RPMI7951 (cell line): Measurements from ENCODE around the gene GIPC2. TPM values are rescaled to one million over a fixed set of nuclear protein-coding genes. Genes with fewer than 3 reads are reported as not detected.
"Not testable (repeated sequence)": the region's sequence is repeated elsewhere in the genome, so short reads cannot be mapped to it uniquely, and the experiment has no call there.

Source experiments
- DNase-seq: peaks from one replicate; pipeline ENCODE4 v3.0.0-alpha.2; 2012; ENCODE audit warnings: low read depth
- total RNA-seq: library from RNA; depleted of rRNA; stranded (reverse); fragments of >200 nt; shearing (Covaris generic); gene quantifications from 2 replicates; pipeline ENCODE4 v1.2.3, GENCODE V29; 2014; rRNA removed

The GIPC2 gene
- under 0.01 and 0.10 TPM in 2 replicates for total RNA-seq

GRCh38 chr1:78045926-78046778, at the start of gene GIPC2:
Gene GIPC2, plus strand, starts transcription at chr1:78045966. Its CDS starts 129 bp downstream, at chr1:78046095.
- DNase-seq, result peak; percentile 33

- DNase-seq, result no peak
Measured at GRCh38 chr1:77996734-77997133, 49.0 kb upstream of the GIPC2 start.

- not testable (repeated sequence) for DNase-seq
Measured at GRCh38 chr1:78000536-78000935, 45.2 kb upstream of the GIPC2 start.

- DNase-seq, result peak; percentile 20
Measured at GRCh38 chr1:78003070-78003746, 42.6 kb upstream of the GIPC2 start.

- DNase-seq, result peak; percentile 89
Measured at GRCh38 chr1:78003882-78004718, 41.7 kb upstream of the GIPC2 start.

GRCh38 chr1:78004719-78005447, 40.9 kb upstream of the GIPC2 start, which contains the start of gene DNAJB4:
Gene DNAJB4, plus strand, starts transcription at chr1:78004939. Its CDS starts 172 bp downstream, at chr1:78005111.
- DNase-seq, result peak; percentile 98

- DNase-seq, result no peak
Measured at GRCh38 chr1:78005448-78005722, 40.4 kb upstream of the GIPC2 start.

- peak; percentile 80 for DNase-seq
Measured at GRCh38 chr1:78005755-78006154, 40.0 kb upstream of the GIPC2 start.

- DNase-seq, result no peak
Measured at GRCh38 chr1:78006521-78006920, 39.2 kb upstream of the GIPC2 start.

- no peak for DNase-seq
Measured at GRCh38 chr1:78007677-78008341, 38.0 kb upstream of the GIPC2 start.

GRCh38 chr1:78009276-78009675, 36.5 kb upstream of the GIPC2 start:
- no peak for DNase-seq

GRCh38 chr1:78009836-78010235, 35.9 kb upstream of the GIPC2 start:
- peak; percentile 31 for DNase-seq

GRCh38 chr1:78011050-78011449, 34.7 kb upstream of the GIPC2 start:
- no peak for DNase-seq

GRCh38 chr1:78015148-78015547, 30.6 kb upstream of the GIPC2 start:
- no peak for DNase-seq

GRCh38 chr1:78019024-78019423, 26.7 kb upstream of the GIPC2 start:
- DNase-seq, result no peak

GRCh38 chr1:78021134-78021533, 24.6 kb upstream of the GIPC2 start:
- not testable (repeated sequence) for DNase-seq

- no peak for DNase-seq
Measured at GRCh38 chr1:78029793-78030192, 16.0 kb upstream of the GIPC2 start.

- DNase-seq, result no peak
Measured at GRCh38 chr1:78032996-78033796, 12.6 kb upstream of the GIPC2 start.

GRCh38 chr1:78033797-78034172, 12.0 kb upstream of the GIPC2 start:
- no peak for DNase-seq

- DNase-seq, result no peak
Measured at GRCh38 chr1:78035121-78035520, 10.6 kb upstream of the GIPC2 start.
